ENCODE results near the gene FAM83E. TPM values are rescaled to one million over a fixed set of nuclear protein-coding genes. Genes with fewer than 3 reads are reported as not detected.

The FAM83E gene
- polyA plus RNA-seq, 1 donor from 2014 or later, result 0.73 TPM

DNA sequence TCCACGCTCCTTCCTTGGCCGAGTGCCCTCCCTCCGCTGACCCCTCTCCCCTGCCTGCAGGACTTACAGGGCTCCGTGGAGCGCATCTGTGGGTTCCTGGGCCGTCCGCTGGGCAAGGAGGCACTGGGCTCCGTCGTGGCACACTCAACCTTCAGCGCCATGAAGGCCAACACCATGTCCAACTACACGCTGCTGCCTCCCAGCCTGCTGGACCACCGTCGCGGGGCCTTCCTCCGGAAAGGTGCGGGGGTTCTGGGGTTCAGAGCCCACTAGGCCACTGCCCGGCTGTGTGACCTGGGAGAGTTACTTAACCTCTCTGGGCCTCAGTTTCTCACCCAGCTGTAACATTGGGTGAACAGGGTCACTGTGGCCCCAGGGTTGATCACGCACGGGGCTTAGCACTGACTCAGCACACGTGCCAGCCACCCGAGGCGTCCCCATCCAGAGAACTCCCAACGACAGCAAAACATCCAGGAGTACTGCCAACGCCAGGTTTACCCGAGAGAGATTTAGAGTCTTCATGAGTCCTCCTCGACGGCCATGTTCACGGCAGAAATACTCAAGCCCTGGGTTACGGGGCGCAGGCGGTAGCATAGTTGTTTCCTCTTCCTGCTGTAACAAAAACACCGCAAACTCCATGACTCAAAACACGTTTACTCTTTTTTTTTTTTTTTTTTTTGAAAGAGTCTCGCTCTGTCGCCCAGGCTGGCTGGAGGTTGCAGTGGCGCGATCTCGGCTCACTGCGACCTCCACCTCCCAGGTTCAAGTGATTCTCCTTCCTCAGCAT is 18.0 kb downstream of the FAM83E start:
- Histone ChIP-seq H3K27me3 (ENCODE audit: insufficient read depth, low read depth, low read length) (no peaks in the 10 kb centered on the region), H3K9ac (ENCODE audit: low read length) (no peak overlapping the region), H3K79me2 (replicated peaks; ENCODE audit: insufficient read depth, low read length) (no peaks in the 10 kb centered on the region), H3K27ac (ENCODE audit: low read length) (no peak overlapping the region), H2AFZ (ENCODE audit: low read depth, low read length) (no peak overlapping the region), H3K9me3 (ENCODE audit: low read length) (no peaks in the 10 kb centered on the region), H3K4me2 (ENCODE audit: low read length) (no peak overlapping the region), H3F3A (ENCODE audit: insufficient read depth, low read length, poor library complexity, severe bottlenecking) (no peaks in the 10 kb centered on the region), H4K20me1 (ENCODE audit: insufficient read depth) (no peaks in the 10 kb centered on the region), H3K9me2 (ENCODE audit: insufficient read depth, low read length) (no peaks in the 10 kb centered on the region), H3K36me3 (ENCODE audit: insufficient read depth, low read length) (no peaks in the 10 kb centered on the region), H3K4me3 (ENCODE audit: low read length) (no peak overlapping the region)
- TF ChIP-seq POLR2AphosphoS5 (IDR thresholded peaks at IDR 0.05) (no peak), MXI1 (conservative IDR thresholded peaks at IDR 0.05; ENCODE audit: poor library complexity, severe bottlenecking) (no peak), EZH2 (IDR thresholded peaks at IDR 0.05; ENCODE audit: borderline replicate concordance, insufficient read depth, low read length, poor library complexity, severe bottlenecking) (no peak), TAF1 (IDR thresholded peaks at IDR 0.05; ENCODE audit: low read depth) (no peak), SMC3 (conservative IDR thresholded peaks at IDR 0.05; ENCODE audit: poor library complexity) (no peak), REST (IDR thresholded peaks at IDR 0.05; ENCODE audit: borderline replicate concordance) (no peak), EP300 (conservative IDR thresholded peaks at IDR 0.05; ENCODE audit: poor library complexity, severe bottlenecking) (no peak)
- TF ChIP-seq, protein P1, sequence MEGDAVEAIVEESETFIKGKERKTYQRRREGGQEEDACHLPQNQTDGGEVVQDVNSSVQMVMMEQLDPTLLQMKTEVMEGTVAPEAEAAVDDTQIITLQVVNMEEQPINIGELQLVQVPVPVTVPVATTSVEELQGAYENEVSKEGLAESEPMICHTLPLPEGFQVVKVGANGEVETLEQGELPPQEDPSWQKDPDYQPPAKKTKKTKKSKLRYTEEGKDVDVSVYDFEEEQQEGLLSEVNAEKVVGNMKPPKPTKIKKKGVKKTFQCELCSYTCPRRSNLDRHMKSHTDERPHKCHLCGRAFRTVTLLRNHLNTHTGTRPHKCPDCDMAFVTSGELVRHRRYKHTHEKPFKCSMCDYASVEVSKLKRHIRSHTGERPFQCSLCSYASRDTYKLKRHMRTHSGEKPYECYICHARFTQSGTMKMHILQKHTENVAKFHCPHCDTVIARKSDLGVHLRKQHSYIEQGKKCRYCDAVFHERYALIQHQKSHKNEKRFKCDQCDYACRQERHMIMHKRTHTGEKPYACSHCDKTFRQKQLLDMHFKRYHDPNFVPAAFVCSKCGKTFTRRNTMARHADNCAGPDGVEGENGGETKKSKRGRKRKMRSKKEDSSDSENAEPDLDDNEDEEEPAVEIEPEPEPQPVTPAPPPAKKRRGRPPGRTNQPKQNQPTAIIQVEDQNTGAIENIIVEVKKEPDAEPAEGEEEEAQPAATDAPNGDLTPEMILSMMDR (IDR thresholded peaks at IDR 0.05; ENCODE audit: poor library complexity, severe bottlenecking), result no peak

- H3K4me2 ChIP-seq (ENCODE audit: low read length), result no peak overlapping the region
- no peak overlapping the region for H3K27ac ChIP-seq (ENCODE audit: low read length)
- H3K27me3 ChIP-seq (ENCODE audit: insufficient read depth, low read depth, low read length), result no peaks in the 10 kb centered on the region
- H3K9me2 ChIP-seq (ENCODE audit: insufficient read depth, low read length), result no peaks in the 10 kb centered on the region
- no peak overlapping the region for H2AFZ ChIP-seq (ENCODE audit: low read depth, low read length)
- no peaks in the 10 kb centered on the region for H3K79me2 ChIP-seq (replicated peaks; ENCODE audit: insufficient read depth, low read length)
- H3K9me3 ChIP-seq (ENCODE audit: low read length), result no peaks in the 10 kb centered on the region
- H3K36me3 ChIP-seq (ENCODE audit: insufficient read depth, low read length), result no peaks in the 10 kb centered on the region
- no peaks in the 10 kb centered on the region for H4K20me1 ChIP-seq (ENCODE audit: insufficient read depth)
- H3F3A ChIP-seq (ENCODE audit: insufficient read depth, low read length, poor library complexity, severe bottlenecking), result no peaks in the 10 kb centered on the region
- H3K4me3 ChIP-seq (ENCODE audit: low read length), result no peak overlapping the region
- no peak overlapping the region for H3K9ac ChIP-seq (ENCODE audit: low read length)
- TF ChIP-seq, protein P1 (IDR thresholded peaks at IDR 0.05; ENCODE audit: poor library complexity, severe bottlenecking), result no peak
- no peak for TF ChIP-seq EZH2 (IDR thresholded peaks at IDR 0.05; ENCODE audit: borderline replicate concordance, insufficient read depth, low read length, poor library complexity, severe bottlenecking)
- TF ChIP-seq RAD21 (conservative IDR thresholded peaks at IDR 0.05), result no peak
- TF ChIP-seq MXI1 (conservative IDR thresholded peaks at IDR 0.05; ENCODE audit: poor library complexity, severe bottlenecking), result no peak
- TF ChIP-seq POLR2AphosphoS5 (IDR thresholded peaks at IDR 0.05), result no peak
- no peak for TF ChIP-seq SMC3 (conservative IDR thresholded peaks at IDR 0.05; ENCODE audit: poor library complexity)
- no peak for TF ChIP-seq REST (IDR thresholded peaks at IDR 0.05; ENCODE audit: borderline replicate concordance)
- no peak for TF ChIP-seq EP300 (conservative IDR thresholded peaks at IDR 0.05; ENCODE audit: poor library complexity, severe bottlenecking)
- no peak for TF ChIP-seq TAF1 (IDR thresholded peaks at IDR 0.05; ENCODE audit: low read depth)
Measured at GRCh38 chr19:48596237-48596636, 18.6 kb downstream of the FAM83E start.

Data from neural cell (in vitro differentiated cells).